Gastroesophageal sphincter (tissue), 3 donors: ENCODE results near the gene LONP1.

Source experiments
- CTCF ChIP-seq, 4 experiments: fragments of 200-600 bp in 2 of 4; fragments of 450-650 bp in 2 of 4; sonication (generic) in 1 of 4; IDR thresholded peaks; one replicate each; pipeline ENCODE4 v1.5.1; 2017 to 2019; ENCODE audit warnings: antibody characterized with exemption in 4 of 4, mild to moderate bottlenecking in 2 of 4, moderate library complexity in 2 of 4
- EP300 ChIP-seq: sonication (generic); formaldehyde crosslinking; IDR thresholded peaks from one replicate; pipeline ENCODE4 v1.6.1; 2017; ENCODE audit warnings: antibody characterized with exemption, mild to moderate bottlenecking
- POLR2A ChIP-seq, 2 donors: fragments of 450-650 bp; IDR thresholded peaks; one replicate each; pipeline ENCODE4 v1.6.1; 2017; ENCODE audit warnings: antibody characterized with exemption in 2 of 2, mild to moderate bottlenecking in 2 of 2, moderate library complexity in 1 of 2
- POLR2AphosphoS5 ChIP-seq: sonication (generic); formaldehyde crosslinking; IDR thresholded peaks from one replicate; pipeline ENCODE4 v1.6.1; 2017; ENCODE audit warnings: antibody characterized with exemption

- TF ChIP-seq CTCF (IDR thresholded peaks at IDR 0.05): no peak
- no peak for TF ChIP-seq POLR2AphosphoS5
- no peak for TF ChIP-seq POLR2A (IDR thresholded peaks at IDR 0.05)
- no peak for TF ChIP-seq EP300
These were observed 45.3 kb upstream of the LONP1 start for GRCh38 chr19:5765220-5765619.
